Upper lobe of left lung (tissue), 4 donors: Measurements from ENCODE around the gene DENND5B.

Experiments used
- CTCF ChIP-seq, 6 experiments: fragments of 450-650 bp in 4 of 6; fragments of 200-600 bp in 2 of 6; sonication (generic) in 2 of 6; IDR thresholded peaks; one replicate each; pipeline ENCODE4 v1.5.1; 2016 to 2019; ENCODE audit warnings: antibody characterized with exemption in 6 of 6
- EP300 ChIP-seq, 4 donors: sonication (generic); formaldehyde crosslinking; IDR thresholded peaks; one replicate each; pipeline ENCODE4 v1.5.1; 2017; ENCODE audit warnings: antibody characterized with exemption in 4 of 4, control low read depth in 2 of 4
- POLR2AphosphoS5 ChIP-seq, 2 donors: sonication (generic); formaldehyde crosslinking; IDR thresholded peaks; one replicate each; pipeline ENCODE4 v1.5.1; 2017; ENCODE audit warnings: antibody characterized with exemption in 2 of 2

DNA sequence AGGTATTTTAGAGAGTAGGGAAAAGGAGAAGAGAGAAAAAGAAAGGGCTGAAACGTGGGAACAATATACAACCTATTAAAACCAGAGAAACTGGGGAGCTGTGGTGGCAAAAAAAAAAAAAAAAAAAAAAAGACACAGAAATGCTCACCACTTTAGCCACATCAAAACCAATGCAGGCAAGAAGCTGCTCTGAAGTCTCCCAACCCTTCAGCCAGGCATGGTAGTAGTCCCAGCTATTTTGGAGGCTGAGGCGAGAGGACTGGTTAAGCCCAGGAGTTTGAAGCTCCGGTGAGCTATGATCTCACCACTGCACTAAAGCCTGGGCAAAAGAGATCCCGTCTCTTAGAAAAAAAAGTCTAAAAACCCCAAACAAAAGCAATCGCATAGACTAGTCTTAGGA lies 33.2 kb downstream of the DENND5B start:
- TF ChIP-seq CTCF (IDR thresholded peaks at IDR 0.05) (no peak), POLR2AphosphoS5 (IDR thresholded peaks at IDR 0.05) (no peak), EP300 (IDR thresholded peaks at IDR 0.05) (no peak)
